GM21529 (cell line): ENCODE data around the gene SMIM32.

Experiments used
- ATAC-seq: cut with Tn5 transposase; IDR thresholded peaks from one replicate; pipeline ENCODE4 v1.9.1; 2021; ENCODE audit not compliant: unreplicated experiment

SMIM32 gene

DNA sequence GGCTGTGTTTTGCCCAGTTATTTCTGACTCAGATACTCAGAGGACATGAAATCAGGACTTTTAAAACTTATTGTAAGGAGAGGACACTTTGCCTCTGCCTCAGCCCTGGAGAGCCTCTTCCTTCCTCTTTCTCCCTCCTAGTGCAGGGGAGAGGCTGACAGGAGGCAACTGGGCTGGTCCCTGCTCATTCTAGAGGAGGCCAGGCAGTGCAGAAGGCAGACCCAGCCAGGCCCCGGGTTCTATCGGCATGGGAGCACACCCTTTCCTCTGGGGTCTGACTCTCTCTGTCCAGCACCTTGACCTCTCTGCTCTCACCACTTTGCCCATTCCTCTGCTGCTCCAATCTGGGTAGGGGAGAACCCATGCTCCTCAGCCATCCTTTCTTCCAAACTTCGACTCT is 16.0 kb upstream of the SMIM32 start:
- ATAC-seq = no peak

DNA sequence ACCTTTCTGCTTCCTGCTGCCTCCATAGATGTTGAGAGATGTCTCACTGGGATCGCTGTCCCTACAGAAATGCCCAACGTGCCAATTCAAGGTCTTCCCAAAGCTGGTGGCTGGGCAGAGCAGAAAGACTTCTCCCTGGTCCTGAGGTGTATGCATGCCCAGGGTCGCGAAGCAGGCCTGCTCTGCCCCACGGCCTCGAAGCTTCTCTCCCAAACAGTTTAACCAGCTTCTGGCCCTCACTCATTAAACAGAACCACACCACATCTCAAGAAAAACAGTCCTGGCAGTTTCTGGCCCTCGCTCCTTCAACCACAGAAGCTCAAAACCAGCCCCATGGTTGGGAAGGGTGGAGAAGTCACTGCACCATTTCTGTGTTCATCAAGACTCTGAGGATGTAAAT is 14.7 kb upstream of the SMIM32 start:
- ATAC-seq = no peak

DNA sequence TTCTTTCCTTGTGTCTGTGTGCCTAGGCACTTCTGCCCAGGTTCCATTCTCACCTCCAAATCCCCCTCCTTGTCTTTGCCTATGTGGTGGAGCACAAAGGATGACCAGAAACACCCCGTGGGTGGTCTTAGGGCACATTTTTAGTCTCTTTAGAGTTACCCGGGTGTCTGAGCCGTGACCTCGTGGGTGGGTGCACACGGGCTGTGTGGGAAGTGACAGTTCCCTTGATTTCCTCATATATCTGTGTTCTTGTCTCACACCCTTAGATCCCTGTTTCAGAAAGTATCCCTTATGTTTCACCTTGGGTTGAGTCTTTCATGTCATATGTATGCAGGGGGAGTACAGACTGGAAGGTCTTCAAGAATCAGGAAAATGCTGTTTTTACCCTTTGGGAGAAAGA is 13.4 kb upstream of the SMIM32 start:
- no peak for ATAC-seq

DNA sequence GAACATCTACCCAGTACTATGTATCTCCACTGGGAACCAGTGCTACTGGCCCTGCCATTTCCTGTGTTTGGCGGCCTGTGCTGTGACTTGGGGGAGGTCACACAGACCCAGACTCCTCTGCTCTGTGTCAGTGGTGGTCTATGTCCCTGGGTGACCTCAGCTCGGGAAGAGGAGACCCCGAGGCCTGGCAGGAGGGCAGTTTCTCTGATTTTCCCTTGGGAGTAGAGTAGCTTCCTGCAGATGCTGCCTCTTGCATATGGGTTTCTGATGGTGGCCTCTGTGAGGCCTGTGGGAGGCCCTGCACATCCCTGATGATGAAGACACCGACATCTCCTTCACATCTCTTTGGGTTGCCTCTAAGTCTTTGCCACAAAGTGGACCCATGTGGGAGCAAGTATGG is 13.0 kb upstream of the SMIM32 start:
- ATAC-seq = no peak

DNA sequence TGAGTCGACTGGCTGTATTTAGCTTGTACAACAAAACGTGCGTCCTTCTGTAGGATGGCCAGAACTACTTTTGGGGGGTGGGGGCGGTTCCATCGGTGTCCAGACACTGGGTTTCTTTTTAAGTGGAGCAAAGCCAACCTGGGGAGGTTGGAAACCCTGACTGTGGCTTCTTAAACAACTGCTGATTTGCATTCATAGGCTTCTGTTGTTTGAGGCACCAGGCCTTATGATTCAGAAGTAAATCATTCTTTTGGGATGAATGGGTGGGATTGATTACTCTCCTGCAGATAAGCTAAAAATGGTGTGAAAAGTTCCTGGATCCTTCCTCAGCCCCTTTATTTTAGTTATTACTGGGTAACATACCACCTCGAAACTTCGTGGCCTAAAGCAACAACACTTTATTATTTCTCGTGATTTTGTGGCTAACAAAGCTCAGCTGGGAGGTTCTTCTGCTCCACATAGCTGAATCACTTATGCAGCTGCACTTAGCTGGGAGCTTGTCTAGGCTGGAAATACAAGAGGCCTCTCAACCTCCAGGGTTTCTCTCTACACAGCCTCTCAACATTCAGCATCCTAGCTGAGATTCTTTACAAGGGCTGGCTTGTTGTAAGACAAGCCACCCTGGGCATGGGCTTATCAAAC is 12.2 kb upstream of the SMIM32 start:
- ATAC-seq = no peak

DNA sequence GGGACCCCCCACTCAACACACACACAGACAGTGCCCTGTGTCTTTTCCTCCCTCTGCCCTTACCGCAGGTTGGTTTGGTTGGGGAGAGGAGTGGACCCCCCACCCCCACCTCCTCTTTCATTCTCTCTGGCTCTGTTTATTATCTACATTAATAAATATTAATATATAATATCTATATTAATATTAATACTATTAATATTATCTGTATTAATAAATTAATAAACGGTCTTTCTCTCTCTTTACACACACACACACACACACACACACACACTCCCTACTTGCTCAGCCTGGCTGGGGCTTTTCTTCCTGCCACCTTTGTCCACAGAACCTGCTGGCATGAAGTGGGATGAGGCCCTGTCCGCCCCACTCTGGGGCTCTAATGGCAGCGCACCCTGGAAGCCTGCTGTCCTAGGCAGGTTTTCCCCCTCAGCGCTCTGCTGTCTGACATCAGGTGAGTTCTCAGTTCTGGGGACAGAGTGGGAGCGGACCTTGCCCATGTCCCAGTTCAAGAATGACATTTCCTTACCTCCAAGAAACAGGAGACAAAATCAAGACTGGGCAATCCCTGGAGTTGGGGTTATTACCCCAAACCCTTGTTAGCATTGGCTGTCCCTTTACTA is 10.5 kb upstream of the SMIM32 start:
- no peak for ATAC-seq

DNA sequence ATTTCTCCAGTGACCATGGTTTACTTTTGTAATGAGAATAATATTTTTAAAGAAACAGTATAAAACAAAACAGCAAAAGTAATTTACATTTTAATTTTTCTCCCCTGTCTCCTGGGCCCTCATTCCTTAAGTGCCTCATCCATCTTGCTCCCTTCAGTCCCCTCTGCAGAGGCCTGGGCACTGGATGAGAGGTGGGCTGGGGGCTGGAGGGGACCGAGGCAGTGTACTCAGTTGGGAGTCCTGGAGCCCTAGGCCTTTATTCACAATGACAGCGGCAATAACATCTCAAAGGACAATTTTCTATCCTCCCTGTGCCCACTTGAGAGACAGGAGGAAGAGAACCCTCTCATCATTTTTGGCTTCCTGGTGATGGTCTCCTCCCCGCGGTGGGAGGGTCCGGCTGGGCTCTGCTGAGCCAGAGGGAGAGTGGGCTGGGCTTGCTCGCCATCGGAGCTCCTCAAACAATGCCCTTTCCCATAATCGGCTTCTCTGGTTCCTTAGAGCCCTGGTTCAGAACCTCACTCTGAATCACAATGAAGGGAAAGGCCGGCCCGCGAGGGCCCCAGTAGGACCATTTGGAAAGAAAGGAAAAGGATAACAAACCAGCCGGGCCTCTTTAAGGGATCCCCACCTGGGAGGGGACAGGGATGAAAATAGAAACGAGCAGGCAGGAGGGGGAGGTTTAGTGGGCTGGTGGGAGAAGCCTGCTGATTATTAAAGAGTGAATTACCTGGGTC is 9.7 kb upstream of the SMIM32 start:
- ATAC-seq = no peak

DNA sequence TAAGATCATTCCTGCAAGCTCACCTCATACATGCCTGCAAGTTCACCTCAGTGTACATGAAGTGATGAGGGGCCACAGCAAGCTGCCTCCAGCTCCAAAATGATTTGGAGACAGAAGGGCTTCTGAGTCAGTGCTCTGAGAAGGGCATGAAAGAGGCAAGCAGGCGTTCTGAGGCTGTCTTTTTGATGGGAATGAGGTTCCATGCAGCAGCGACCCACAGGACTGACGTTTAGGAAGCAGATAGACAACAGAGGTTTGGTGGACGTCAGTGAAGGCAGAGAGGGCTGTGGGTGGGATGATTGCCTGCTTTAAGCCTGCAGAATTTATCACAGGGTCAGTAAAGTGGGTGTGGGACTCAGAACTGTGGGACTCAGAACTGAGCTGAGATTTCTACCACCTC is 8.9 kb upstream of the SMIM32 start:
- ATAC-seq = no peak

DNA sequence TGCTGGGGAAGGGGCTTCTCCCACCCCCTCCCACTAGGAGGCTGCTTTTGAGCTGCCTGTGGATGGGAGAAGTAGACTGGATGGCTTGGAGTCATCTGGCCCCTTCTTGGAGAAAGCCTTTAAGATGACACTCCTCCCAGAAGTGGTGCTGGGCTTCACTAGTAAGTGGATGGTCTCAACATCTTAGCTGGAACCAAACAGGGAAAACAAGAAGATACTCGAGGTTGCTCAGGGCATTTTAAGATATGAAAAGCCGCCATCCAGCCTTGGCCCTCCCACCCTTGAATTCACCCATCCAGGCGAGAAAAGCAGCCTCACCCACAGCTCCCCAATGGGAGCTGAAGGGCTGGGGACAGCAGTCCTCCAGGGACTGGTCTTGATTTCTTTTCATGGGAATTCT is 7.8 kb upstream of the SMIM32 start:
- no peak for ATAC-seq

DNA sequence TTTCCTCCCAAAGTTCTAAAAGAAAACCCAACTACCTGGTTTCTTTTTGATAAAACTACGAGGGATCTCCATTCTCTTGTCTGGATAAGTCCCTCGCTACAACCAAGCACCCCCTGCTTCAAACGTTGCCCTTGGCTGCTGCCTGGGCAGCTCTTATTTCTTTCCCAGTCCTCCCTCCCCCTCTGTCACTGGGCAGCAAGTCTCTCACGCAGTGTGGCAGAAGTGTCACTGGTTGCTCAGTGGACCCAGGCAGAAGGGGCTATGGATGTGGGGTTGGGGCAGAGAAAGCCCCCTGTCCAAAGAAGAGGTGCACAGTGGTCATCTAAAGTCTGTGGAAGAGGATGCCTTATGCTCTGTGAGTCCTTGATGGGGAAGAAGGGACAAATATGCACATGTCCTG is 7.2 kb upstream of the SMIM32 start:
- ATAC-seq = no peak

DNA sequence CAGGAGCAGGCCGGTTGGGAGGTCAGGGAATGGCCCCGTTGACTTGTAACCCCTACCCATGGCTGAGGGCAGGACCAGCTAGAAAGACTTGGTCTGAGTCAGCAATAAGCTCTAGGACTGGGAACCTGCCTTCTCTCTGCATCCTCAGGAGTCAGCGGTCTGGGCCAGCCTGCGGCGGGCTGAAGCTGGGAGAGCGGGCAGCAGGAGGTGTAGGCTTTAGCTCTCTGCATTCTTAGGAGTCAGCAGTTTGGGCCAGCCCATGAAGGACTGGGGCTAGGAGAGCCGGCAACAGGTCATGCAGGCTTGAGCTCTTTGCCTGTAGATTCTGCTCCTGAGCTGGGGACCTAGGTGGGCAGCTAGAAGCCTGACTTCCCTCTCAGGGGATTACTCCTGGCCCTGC is 6.4 kb upstream of the SMIM32 start:
- no peak for ATAC-seq

DNA sequence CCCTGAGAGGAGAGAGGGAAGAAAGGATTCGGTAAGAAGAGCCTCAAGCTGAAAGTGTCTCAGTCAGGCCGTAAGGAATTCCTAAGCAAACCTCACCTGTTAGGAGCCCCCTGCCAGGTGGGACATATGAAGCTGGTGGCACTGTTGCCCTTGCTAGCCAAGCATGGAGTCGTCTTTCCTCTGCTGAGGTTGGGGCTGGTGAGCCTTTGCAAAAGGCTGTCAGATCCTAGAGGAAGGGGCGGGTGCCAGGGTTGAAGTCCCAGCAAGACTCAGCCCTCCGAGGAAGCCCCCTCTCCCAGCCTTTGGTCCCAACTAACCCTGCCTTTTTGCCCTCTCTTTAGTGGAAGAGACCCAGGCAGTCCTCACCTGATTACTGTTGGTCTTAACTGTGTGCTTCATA is 5.5 kb upstream of the SMIM32 start:
- no peak for ATAC-seq

DNA sequence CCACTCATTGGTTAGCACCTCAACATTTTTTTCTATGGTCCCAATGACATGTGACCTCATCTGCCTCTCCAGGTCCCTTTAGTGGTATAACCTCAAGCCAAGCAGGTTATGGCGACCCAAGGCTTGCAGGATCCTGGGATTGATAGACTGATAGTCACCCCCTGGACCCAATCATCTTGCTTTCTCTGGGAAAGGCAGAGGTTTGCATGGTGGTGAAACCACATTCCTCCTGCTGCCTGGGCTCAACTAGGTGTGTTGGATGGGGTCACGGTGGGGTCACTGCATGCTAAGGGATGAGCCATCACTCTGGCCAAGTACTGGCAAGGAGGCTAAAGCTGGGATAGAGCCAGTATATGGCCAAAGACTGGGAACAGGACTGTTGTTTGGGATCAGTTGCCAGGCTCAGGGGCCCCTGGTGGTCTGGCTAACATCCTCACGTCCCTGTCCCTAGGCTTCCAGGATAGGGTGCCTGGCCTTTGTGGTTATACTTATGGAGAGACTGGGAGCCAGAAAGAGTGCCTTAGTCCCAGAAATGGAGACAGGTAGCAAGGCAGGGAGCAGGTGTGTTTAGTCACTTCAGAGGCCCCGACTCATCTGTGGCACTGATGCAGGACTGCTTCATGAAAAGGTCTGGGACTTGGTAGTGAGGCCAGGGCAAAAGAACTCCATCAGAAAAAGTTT is 4.6 kb upstream of the SMIM32 start:
- no peak for ATAC-seq

DNA sequence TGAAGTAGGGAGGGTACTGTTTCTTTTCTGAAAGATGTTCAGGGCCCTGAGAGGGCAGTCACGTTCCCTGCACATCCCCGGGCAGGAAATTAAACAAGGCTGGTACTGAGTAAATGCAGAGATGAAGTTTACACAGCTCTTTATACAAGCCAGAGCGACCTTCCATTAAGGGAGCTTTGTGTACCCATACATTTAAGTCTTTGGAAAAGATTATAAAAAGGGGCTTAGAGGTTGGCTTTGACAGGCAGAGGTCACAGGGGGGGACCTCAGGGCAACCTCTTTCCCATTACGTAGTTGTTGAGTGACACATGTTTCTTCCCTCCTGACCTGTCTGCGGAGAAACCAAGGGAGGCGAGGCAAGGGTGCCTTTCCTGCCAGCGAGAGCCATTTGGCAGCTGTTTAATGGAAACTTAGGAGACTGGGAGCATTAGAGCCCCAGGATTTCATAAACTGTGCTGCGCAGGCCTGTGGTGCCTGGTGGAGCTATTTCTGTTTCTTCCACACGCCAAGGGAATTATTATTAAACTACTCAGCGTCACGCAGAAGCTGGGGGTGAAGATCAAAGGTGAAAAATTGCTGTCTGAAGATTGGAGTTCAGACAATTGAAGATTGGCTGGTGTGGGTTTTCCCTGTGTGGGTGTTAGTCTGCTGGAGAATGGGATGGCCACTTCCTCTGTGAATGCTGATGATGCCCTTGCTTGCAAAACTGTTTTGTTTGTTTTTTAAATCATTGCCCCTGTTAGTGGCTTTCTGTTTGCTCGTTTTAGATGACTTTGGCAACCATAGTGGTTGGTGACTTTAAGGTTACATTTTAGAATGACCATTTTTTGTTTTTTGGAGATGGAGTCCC is 3.2 kb upstream of the SMIM32 start:
- no peak for ATAC-seq

DNA sequence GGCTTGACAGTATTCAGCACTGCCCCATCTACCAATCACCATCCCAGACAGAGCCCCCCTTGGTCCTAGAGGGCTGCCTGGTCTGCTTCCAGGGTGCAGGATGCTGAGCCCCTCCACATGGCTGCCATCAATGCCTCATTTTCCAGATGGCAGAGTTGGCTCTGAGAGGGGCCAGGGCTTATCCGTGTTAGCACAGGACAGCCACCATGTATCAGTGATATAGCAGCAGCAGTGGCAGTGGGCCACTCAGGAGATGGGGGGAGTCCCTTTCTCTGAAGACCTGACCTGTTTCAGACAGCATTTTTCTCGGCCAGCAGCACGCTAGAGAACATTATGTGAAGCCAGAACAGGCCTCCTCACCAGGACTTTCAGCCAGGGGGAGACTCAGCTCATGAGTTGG is 1.6 kb upstream of the SMIM32 start:
- no peak for ATAC-seq

DNA sequence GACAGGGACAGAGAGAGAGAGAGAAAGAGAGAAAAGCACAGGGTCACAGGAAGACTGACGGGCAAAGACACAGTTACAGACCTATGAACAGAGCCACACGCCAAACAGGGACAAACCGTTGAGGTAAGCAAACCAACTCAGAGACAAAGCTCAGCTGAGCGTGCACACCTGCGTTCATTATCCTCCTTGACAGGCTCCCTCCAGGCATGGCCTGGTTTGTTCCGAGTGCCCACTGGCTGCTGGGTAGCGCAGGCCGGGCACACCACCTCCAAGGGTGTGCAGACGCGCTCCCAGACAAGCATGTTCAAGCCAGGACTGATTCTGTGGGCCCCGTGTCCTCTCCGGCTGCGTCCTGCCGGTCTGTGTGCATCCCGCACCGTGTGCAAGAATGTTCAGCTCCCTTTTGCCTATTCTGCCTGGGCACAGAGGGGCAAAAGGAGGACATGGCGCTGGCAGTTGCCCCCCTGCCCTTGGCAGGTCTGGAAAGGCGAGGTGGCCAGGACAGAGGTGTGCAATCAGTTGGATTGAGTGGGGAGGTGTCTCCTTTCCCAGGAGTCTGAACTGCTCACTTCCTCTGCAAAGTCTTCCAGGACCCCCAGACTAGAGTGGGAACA is 467 bp upstream of the SMIM32 start:
- no peak for ATAC-seq

DNA sequence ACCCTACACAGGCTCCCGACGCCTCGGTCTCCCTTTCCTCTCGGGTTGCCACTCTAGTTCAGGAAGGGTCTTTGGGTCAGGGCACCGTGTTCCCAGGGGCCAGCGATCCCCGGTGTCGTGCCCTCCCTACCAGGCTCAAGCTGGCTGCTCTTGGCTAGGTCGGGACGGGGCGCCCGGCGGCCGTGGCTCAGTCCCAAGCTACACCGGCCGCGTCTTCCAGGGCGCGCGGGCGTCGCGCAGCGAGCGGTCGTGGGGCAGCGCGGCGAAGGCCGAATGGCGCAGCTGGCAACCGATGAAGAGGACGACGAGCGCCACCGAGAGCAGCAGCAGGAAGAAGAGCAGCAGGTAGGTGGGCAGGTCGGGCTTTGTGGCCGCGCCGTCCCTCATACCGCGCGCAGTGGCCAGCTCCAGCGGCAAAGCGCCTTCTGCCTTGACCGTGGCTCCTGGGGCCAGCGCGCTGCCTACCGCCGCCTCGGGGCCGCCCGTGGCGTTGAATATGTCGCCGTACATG is 892 bp downstream of the SMIM32 start:
- ATAC-seq = no peak

DNA sequence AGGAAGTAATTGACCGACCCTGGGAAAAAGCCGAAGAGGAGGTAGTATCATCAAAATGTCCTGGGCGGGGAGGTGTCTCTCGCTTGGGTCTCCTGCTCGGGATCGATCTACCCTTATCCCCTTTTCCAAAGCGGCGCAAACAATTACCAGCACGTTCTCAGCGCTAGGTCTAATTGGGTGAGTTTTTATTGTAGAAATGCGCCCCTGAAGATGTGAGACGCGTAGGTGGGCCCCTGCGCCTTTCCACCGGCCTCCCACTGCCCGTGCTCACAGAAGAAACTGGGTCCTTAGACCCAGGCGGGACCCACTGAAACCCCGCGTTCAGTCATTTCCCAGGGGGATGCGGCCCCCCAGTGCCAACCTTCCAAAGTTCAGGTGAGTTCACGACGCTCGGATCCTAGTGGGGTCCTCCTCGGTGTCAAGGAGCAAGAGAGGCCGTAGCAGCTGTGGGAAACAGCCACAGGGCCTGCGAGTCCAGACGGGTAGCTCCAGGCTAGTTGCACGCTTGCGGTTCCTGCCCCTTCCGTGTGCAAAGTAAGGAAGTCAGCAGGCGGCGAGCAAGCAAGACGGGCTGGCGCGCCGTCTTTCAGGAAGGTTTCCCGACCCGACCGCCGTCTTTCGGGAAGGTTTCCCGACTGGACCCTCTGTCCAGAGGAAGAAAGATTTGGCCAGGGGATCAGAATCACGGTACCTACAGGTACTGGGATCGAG is 1.5 kb downstream of the SMIM32 start:
- ATAC-seq = no peak

DNA sequence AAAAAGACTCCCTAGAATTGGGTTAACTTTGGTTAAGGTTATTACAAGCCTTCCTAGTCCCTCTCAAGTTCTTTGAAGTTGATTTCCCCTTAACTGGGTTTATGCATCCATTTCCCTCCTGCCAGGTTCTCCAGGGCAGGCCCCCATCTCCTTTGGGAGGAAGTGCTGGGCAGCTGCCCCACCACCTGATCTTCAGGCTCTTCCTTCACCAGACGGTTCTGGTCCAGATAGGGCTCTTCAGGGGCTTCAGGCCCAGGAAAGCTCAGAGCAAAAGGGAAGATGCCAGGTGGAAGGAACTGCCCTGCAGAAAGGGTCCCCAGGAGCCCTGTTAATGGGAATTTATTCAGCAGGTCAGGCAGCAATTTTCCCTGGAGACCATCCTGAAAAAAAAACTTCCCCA is 2.1 kb downstream of the SMIM32 start:
- no peak for ATAC-seq
